ENCODE results near the gene TMEM168. TPM values are rescaled to one million over a fixed set of nuclear protein-coding genes. Genes with fewer than 3 reads are reported as not detected.

Gene TMEM168
- total RNA-seq, 1 donor from 2014 or later: 29.4 TPM

DNA sequence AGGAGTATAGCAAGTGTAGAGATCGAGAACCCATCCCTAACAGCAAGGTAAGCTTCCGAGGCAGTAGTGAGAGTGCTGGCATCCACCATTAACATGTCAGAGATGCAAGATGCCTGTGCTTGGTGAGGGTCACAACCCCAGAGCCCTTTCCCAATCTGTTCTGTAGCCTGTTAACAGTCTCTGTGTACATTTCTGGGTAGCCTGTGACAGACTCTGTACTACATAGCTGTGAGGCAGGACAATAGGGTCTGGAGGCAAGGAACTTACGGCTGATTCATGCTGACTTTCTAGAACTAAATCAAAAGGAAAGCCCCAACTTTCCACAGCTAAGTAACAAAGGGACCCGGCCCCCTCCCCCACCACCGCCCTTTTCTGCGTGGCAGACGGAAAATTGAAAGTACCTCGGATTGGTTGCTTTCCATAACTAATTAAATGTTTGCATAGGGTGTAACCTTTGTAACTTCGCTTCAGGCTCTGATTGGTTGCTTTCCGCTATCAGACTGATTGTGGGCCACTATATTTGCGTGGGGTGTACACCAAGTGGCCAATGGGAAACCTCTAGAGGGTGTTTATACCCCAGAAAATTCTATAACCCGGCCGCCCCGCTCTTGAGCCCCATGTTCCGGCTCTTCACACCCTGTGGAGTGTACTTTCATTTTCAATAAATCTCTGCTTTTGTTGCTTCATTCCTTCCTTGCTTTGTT, 1.4 kb upstream of the TMEM168 start:
- H2AFZ ChIP-seq (replicated peaks): peak overlapping the region; percentile 23
- H3K9me3 Mint-ChIP-seq: no peaks in the 10 kb centered on the region
- peaks cover 19% of the 10 kb centered on the region for H3K79me2 ChIP-seq (ENCODE audit: low read depth)
- no peak overlapping the region for H3K27ac Mint-ChIP-seq
- no peak overlapping the region for H3K4me3 Mint-ChIP-seq
- no peaks in the 10 kb centered on the region for H3K9me3 ChIP-seq (ENCODE audit: low read depth)
- no peak for DNase-seq (ENCODE audit: low spot score)
- no peak overlapping the region for H3K9ac ChIP-seq
- H3K4me1 ChIP-seq: no peaks in the 10 kb centered on the region
- peaks cover 16% of the 10 kb centered on the region for H3K4me1 Mint-ChIP-seq
- H3K4me3 ChIP-seq: no peak overlapping the region
- H3K27ac ChIP-seq: no peak overlapping the region
- H3K36me3 ChIP-seq: no peaks in the 10 kb centered on the region
- H3K4me2 ChIP-seq: no peak overlapping the region
- H3K36me3 Mint-ChIP-seq: peaks cover 6% of the 10 kb centered on the region
- peaks cover 2% of the 10 kb centered on the region for H3K27me3 Mint-ChIP-seq (ENCODE audit: insufficient read depth, low read depth)
- no peak for TF ChIP-seq EZH2phosphoT487 (IDR thresholded peaks at IDR 0.05)
- TF ChIP-seq, protein P1, sequence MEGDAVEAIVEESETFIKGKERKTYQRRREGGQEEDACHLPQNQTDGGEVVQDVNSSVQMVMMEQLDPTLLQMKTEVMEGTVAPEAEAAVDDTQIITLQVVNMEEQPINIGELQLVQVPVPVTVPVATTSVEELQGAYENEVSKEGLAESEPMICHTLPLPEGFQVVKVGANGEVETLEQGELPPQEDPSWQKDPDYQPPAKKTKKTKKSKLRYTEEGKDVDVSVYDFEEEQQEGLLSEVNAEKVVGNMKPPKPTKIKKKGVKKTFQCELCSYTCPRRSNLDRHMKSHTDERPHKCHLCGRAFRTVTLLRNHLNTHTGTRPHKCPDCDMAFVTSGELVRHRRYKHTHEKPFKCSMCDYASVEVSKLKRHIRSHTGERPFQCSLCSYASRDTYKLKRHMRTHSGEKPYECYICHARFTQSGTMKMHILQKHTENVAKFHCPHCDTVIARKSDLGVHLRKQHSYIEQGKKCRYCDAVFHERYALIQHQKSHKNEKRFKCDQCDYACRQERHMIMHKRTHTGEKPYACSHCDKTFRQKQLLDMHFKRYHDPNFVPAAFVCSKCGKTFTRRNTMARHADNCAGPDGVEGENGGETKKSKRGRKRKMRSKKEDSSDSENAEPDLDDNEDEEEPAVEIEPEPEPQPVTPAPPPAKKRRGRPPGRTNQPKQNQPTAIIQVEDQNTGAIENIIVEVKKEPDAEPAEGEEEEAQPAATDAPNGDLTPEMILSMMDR (IDR thresholded peaks at IDR 0.05): no peak
- H4K20me1 ChIP-seq (ENCODE audit: low read depth): no peaks in the 10 kb centered on the region
- peaks cover 17% of the 10 kb centered on the region for H3F3A ChIP-seq (ENCODE audit: low read depth)
- H3K27me3 ChIP-seq: no peaks in the 10 kb centered on the region

DNA sequence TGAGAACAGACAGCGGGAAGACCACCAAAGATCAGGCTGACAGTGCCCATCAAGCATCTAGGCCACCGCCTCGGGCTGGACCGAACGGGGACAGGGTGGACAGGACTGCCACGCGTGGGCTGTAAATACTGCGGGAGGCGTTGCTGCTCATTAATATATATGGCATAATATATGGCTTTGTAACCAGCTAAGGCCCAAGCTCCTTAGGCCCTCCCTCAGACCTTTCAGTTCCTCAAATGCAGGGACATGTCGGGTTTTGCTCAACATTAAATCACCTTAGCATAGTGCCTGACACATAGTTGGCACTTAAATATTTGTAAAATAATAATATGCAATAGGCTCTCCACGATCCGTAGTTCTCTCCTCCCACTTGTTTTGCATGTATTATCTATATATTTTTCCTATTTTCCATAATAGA, 402 bp upstream of the TMEM168 start:
- Mint-ChIP-seq H3K36me3 (peaks cover 6% of the 10 kb centered on the region), H3K4me1 (peaks cover 16% of the 10 kb centered on the region), H3K9me3 (no peaks in the 10 kb centered on the region), H3K27me3 (ENCODE audit: insufficient read depth, low read depth) (peaks cover 2% of the 10 kb centered on the region), H3K4me3 (peak overlapping the region; percentile 91), H3K27ac (no peak overlapping the region)
- TF ChIP-seq EZH2phosphoT487 (IDR thresholded peaks at IDR 0.05) (no peak), EZH2 (IDR thresholded peaks at IDR 0.05) (no peak)
- TF ChIP-seq, protein P1 (IDR thresholded peaks at IDR 0.05): no peak
- Histone ChIP-seq H3K79me2 (ENCODE audit: low read depth) (peaks cover 29% of the 10 kb centered on the region), H3K9ac (peak overlapping the region; percentile 76), H2AFZ (replicated peaks) (peak overlapping the region; percentile 96), H3K27ac (no peak overlapping the region), H3K4me2 (peak overlapping the region; percentile 82), H3K4me3 (peak overlapping the region; percentile 59), H3K27me3 (no peaks in the 10 kb centered on the region), H4K20me1 (ENCODE audit: low read depth) (no peaks in the 10 kb centered on the region), H3F3A (ENCODE audit: low read depth) (peaks cover 12% of the 10 kb centered on the region), H3K4me1 (no peaks in the 10 kb centered on the region), H3K36me3 (no peaks in the 10 kb centered on the region), H3K9me3 (ENCODE audit: low read depth) (no peaks in the 10 kb centered on the region)
- no peak for DNase-seq (ENCODE audit: low spot score)

DNA sequence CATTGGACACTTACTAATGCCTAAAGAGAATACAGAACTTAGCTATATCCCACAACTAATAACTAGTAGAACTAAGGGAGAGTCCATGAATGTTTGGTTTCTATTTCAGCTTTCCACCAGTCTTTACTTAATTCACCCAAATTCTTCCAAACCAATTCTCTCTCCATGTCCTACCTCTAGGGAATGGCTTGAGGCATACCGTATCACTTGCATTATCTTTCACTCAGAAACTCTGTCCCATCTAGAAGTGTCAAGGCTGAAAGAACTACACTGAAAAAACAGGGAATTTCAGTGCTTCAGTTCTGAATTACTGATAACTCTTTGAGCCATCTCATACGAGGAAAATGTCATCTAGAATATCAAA, 758 bp downstream of the TMEM168 start:
- TF ChIP-seq, protein P1 (IDR thresholded peaks at IDR 0.05): no peak
- TF ChIP-seq EZH2 (IDR thresholded peaks at IDR 0.05) (no peak), EZH2phosphoT487 (IDR thresholded peaks at IDR 0.05) (no peak)
- no peaks in the 10 kb centered on the region for H3K36me3 ChIP-seq
- H3K9ac ChIP-seq: peak overlapping the region; percentile 76
- H3K27me3 ChIP-seq: no peaks in the 10 kb centered on the region
- peaks cover 12% of the 10 kb centered on the region for H3F3A ChIP-seq (ENCODE audit: low read depth)
- peaks cover 16% of the 10 kb centered on the region for H3K4me1 Mint-ChIP-seq
- H3K9me3 Mint-ChIP-seq: no peaks in the 10 kb centered on the region
- peaks cover 9% of the 10 kb centered on the region for H3K36me3 Mint-ChIP-seq
- H3K4me3 Mint-ChIP-seq: peak overlapping the region; percentile 91
- no peak for DNase-seq (ENCODE audit: low spot score)
- H3K4me3 ChIP-seq: peak overlapping the region; percentile 59
- H3K4me2 ChIP-seq: peak overlapping the region; percentile 82
- H3K27ac Mint-ChIP-seq: peak overlapping the region; percentile 39
- H3K27me3 Mint-ChIP-seq (ENCODE audit: insufficient read depth, low read depth): no peaks in the 10 kb centered on the region
- H3K79me2 ChIP-seq (ENCODE audit: low read depth): peaks cover 29% of the 10 kb centered on the region
- H4K20me1 ChIP-seq (ENCODE audit: low read depth): no peaks in the 10 kb centered on the region
- peak overlapping the region; percentile 96 for H2AFZ ChIP-seq (replicated peaks)
- H3K9me3 ChIP-seq (ENCODE audit: low read depth): no peaks in the 10 kb centered on the region
- no peaks in the 10 kb centered on the region for H3K4me1 ChIP-seq
- peak overlapping the region; percentile 83 for H3K27ac ChIP-seq
